Right atrium auricular region (tissue), 2 donors: ENCODE measurements around the gene LRMDA. TPM values are rescaled to one million over a fixed set of nuclear protein-coding genes. Genes with fewer than 3 reads are reported as not detected.

Source experiments
- DNase-seq: peaks from one replicate; pipeline ENCODE4 v3.0.0-alpha.2; 2019; ENCODE audit warnings: low spot score
- H3K27ac ChIP-seq, 2 donors: fragments of 200-600 bp; sonication (generic); 1 replicate in 1 of 2; 2 replicates in 1 of 2; pipeline ENCODE4 v1.5.1; 2016 to 2019
- H3K27me3 ChIP-seq, 2 donors: fragments of 200-600 bp; sonication (generic); one replicate each; pipeline versions ENCODE4 v1.5.1 to v1.6.0; 2017 to 2019
- H3K36me3 ChIP-seq: fragments of 200-600 bp; sonication (generic); one replicate; pipeline ENCODE4 v1.5.1; 2016
- H3K4me1 ChIP-seq, 2 donors: fragments of 200-600 bp; sonication (generic); one replicate each; pipeline versions ENCODE4 v1.5.1 to v1.6.0; 2017 to 2019
- H3K4me3 ChIP-seq, 2 donors: fragments of 200-600 bp; sonication (generic); 1 replicate in 1 of 2; 2 replicates in 1 of 2; pipeline ENCODE4 v1.5.1; 2017 to 2019; ENCODE audit warnings: mild to moderate bottlenecking in 1 of 2, moderate library complexity in 1 of 2
- H3K9me3 ChIP-seq, 2 donors: fragments of 200-600 bp; sonication (generic); one replicate each; pipeline ENCODE4 v1.5.1; 2019
- CTCF ChIP-seq, 2 donors: fragments of 200-600 bp; sonication (generic); IDR thresholded peaks; one replicate each; pipeline ENCODE4 v1.5.1; 2019; ENCODE audit warnings: antibody characterized with exemption in 2 of 2
- total RNA-seq, 2 donors: library from RNA; depleted of rRNA; stranded (reverse); fragments of >200 nt; gene quantifications; one replicate each; pipeline ENCODE4 v1.1.0, GENCODE V29; 2016

Gene LRMDA
- total RNA-seq, 2 donors from 2014 or later = 6.1 to 19.1 TPM

GRCh38 chr10:75430000-75430763 is 1.2 kb upstream of the LRMDA start:
- DNase-seq = no peak
- Histone ChIP-seq H3K9me3 (no peaks in the 10 kb centered on the region), H3K4me1 (peaks cover 0 to 40% of the 10 kb centered on the region in 2 donors), H3K36me3 (no peaks in the 10 kb centered on the region), H3K4me3 (no peak overlapping the region), H3K27me3 (no peaks in the 10 kb centered on the region), H3K27ac (peak overlapping the region; percentile 68 to 71)
- no peak for TF ChIP-seq CTCF (IDR thresholded peaks at IDR 0.05)

- H3K4me1 ChIP-seq = peaks cover 0 to 40% of the 10 kb centered on the region in 2 donors
- no peaks in the 10 kb centered on the region for H3K27me3 ChIP-seq
- TF ChIP-seq CTCF (IDR thresholded peaks at IDR 0.05) = no peak
- DNase-seq = no peak
- no peaks in the 10 kb centered on the region for H3K9me3 ChIP-seq
- H3K27ac ChIP-seq = no peak overlapping the region
- H3K4me3 ChIP-seq = peak overlapping the region; percentile 52 to 69
- no peaks in the 10 kb centered on the region for H3K36me3 ChIP-seq
Measured at GRCh38 chr10:75432176-75432575, 752 bp downstream of the LRMDA start.

GRCh38 chr10:75432763-75433162 is 1.3 kb downstream of the LRMDA start:
- H3K27me3 ChIP-seq = no peaks in the 10 kb centered on the region
- no peak overlapping the region for H3K27ac ChIP-seq
- no peak for TF ChIP-seq CTCF (IDR thresholded peaks at IDR 0.05)
- no peaks in the 10 kb centered on the region for H3K9me3 ChIP-seq
- no peak overlapping the region for H3K4me3 ChIP-seq
- H3K36me3 ChIP-seq = no peaks in the 10 kb centered on the region
- peaks cover 0 to 38% of the 10 kb centered on the region in 2 donors for H3K4me1 ChIP-seq
- no peak for DNase-seq

GRCh38 chr10:75433216-75433615 is 1.8 kb downstream of the LRMDA start:
- TF ChIP-seq CTCF (IDR thresholded peaks at IDR 0.05) = no peak
- H3K27me3 ChIP-seq = no peaks in the 10 kb centered on the region
- H3K9me3 ChIP-seq = no peaks in the 10 kb centered on the region
- H3K4me1 ChIP-seq = peaks cover 0 to 33% of the 10 kb centered on the region in 2 donors
- no peaks in the 10 kb centered on the region for H3K36me3 ChIP-seq
- DNase-seq = no peak
- no peak overlapping the region for H3K4me3 ChIP-seq
- no peak overlapping the region for H3K27ac ChIP-seq

- H3K27me3 ChIP-seq = no peaks in the 10 kb centered on the region
- DNase-seq = no peak
- TF ChIP-seq CTCF (IDR thresholded peaks at IDR 0.05) = no peak
- no peaks in the 10 kb centered on the region for H3K36me3 ChIP-seq
- H3K4me3 ChIP-seq = no peak overlapping the region
- H3K4me1 ChIP-seq = peaks cover 0 to 24% of the 10 kb centered on the region in 2 donors
- no peak overlapping the region for H3K27ac ChIP-seq
- no peaks in the 10 kb centered on the region for H3K9me3 ChIP-seq
Measured at GRCh38 chr10:75434291-75434690, 2.9 kb downstream of the LRMDA start.

- Histone ChIP-seq H3K27me3 (no peaks in the 10 kb centered on the region), H3K4me3 (no peak overlapping the region), H3K27ac (no peak overlapping the region), H3K9me3 (no peaks in the 10 kb centered on the region), H3K36me3 (no peaks in the 10 kb centered on the region), H3K4me1 (peaks cover 0 to 14% of the 10 kb centered on the region in 2 donors)
- no peak for DNase-seq
- TF ChIP-seq CTCF (IDR thresholded peaks at IDR 0.05) = no peak
Measured at GRCh38 chr10:75435291-75435690, 3.9 kb downstream of the LRMDA start.
